Thymus (tissue), 11 donors: ENCODE results near the gene RNF115. TPM values are rescaled to one million over a fixed set of nuclear protein-coding genes. Genes with fewer than 3 reads are reported as not detected.

ENCODE experiments used
- DNase-seq, 9 donors: peaks; one replicate each; pipeline ENCODE4 v3.0.0-alpha.2; 2013; ENCODE audit warnings: low spot score in 9 of 9, low read depth in 6 of 9, missing footprints in 1 of 9
- H3K27ac ChIP-seq, 2 donors: one replicate each; pipeline ENCODE4 v1.5.1; 2013; ENCODE audit warnings: control low read depth in 1 of 2, low read depth in 1 of 2, low read length in 1 of 2, mild to moderate bottlenecking in 1 of 2, moderate library complexity in 1 of 2
- H3K27me3 ChIP-seq, 2 donors: one replicate each; pipeline ENCODE4 v1.5.1; 2013; ENCODE audit warnings: low read length in 1 of 2; ENCODE audit not compliant: control insufficient read depth in 2 of 2, insufficient read depth in 1 of 2
- H3K36me3 ChIP-seq, 2 donors: one replicate each; pipeline ENCODE4 v1.5.1; 2013; ENCODE audit warnings: low read length in 1 of 2, mild to moderate bottlenecking in 1 of 2, moderate library complexity in 1 of 2; ENCODE audit not compliant: control insufficient read depth in 2 of 2, insufficient read depth in 2 of 2
- H3K4me1 ChIP-seq, 2 donors: one replicate each; pipeline ENCODE4 v1.5.1; 2013; ENCODE audit warnings: low read length in 2 of 2; ENCODE audit not compliant: control insufficient read depth in 2 of 2, insufficient read depth in 2 of 2
- H3K4me3 ChIP-seq, 2 donors: one replicate each; pipeline ENCODE4 v1.5.1; 2013; ENCODE audit warnings: low read length in 2 of 2, control low read depth in 1 of 2, mild to moderate bottlenecking in 1 of 2
- H3K9me3 ChIP-seq, 2 donors: one replicate each; pipeline ENCODE4 v1.5.1; 2013; ENCODE audit warnings: low read length in 1 of 2, mild to moderate bottlenecking in 1 of 2; ENCODE audit not compliant: control insufficient read depth in 2 of 2, insufficient read depth in 1 of 2
- WGBS: extraction: QIAGEN DNeasy Blood & Tissue Kit; methylation state at CpG from one replicate; pipeline ENCODE4 v1.1.7; 2013; 5-methylcytosine and 5-hydroxymethylcytosine counted together
- polyA plus RNA-seq: library from polyadenylated mRNA; stranded (reverse); fragments of 200-250 nt; gene quantifications from one replicate; pipeline ENCODE4 v1.2.3, GENCODE V29; 2013
- total RNA-seq: library from RNA; stranded (reverse); fragments of 120-200 nt; gene quantifications from one replicate; pipeline ENCODE4 v1.2.4, GENCODE V29; 2013
- donor health status: healthy.

RNF115 gene
- total and polyA plus RNA-seq, 2 donors, result 8.8 to 12.3 TPM

DNA sequence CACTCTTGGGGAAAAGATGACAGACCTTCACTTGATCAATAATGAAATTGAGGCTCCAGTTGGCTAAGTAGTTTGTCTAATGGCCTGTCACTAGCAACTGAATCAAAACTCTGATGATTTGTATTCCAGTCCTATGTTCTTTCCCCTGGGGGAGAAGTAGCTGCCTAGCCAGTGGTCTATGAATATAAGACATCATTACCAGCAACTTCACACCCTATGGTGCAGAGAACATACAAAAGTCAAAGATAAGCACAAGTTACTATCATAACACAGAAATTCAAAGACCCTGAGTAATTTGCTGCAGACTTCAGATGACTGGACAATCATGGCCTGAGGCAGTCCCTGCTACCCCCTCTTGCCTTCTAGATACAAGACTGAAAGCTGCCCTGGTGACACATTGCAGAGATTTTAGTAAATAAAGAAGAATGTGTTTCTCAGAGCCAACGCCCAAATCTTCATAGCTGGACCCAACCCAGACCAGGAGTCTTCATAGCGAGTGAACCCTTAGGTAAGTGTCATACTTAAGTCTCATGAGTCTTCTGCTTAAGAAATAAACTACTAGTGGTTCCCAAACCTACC, 117.7 kb downstream of the RNF115 start:
- no peaks in the 10 kb centered on the region for H3K9me3 ChIP-seq
- no peaks in the 10 kb centered on the region for H3K4me1 ChIP-seq
- 93% methylated on average over 2 of the region's 2 CpGs for WGBS
- DNase-seq, result no peak
- no peaks in the 10 kb centered on the region for H3K27me3 ChIP-seq
- no peak overlapping the region for H3K27ac ChIP-seq
- H3K36me3 ChIP-seq, result no peaks in the 10 kb centered on the region
- H3K4me3 ChIP-seq, result no peak overlapping the region

DNA sequence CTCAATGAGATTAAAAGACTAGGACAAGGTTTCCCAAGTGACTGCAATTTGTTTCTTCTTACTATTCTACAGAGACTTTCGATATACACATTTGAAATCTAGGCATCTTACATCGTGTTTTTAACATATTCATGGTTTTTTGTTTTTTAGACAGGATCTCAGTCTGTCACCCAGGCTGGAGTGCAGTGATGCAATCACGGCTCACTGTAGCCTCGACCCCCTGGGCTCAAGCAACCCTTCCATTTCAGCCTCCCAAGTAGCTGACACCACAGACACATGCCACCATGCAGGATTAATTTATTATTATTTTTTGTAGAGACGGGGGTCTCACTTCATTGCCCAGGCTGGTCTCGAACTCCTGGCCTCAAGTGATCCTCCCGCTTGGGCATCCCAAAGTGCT, 118.3 kb downstream of the RNF115 start:
- no peak for DNase-seq
- H3K27ac ChIP-seq, result no peak overlapping the region
- no peaks in the 10 kb centered on the region for H3K4me1 ChIP-seq
- 94% methylated on average over 7 of the region's 7 CpGs for WGBS
- no peaks in the 10 kb centered on the region for H3K27me3 ChIP-seq
- no peaks in the 10 kb centered on the region for H3K9me3 ChIP-seq
- no peak overlapping the region for H3K4me3 ChIP-seq
- H3K36me3 ChIP-seq, result no peaks in the 10 kb centered on the region

DNA sequence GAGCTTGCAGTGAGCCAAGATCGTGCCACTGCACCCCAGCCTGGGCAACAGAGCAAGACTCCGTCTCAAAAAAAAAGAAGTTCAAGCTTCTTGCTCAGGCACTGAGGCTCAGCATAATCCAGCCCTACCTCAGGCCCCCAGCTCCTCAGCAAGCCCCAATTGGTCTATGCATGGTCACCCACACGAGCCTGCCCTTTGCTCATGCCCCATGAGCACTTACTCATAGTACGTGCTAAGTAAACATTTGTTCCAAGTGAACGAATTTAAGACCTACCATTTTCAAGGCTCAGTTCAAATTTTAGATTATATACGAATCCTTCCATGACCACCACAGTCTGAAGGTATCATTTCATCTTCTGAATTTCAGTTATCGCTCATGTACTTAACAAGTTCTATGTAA, 121.1 kb downstream of the RNF115 start:
- Histone ChIP-seq H3K27me3 (no peaks in the 10 kb centered on the region), H3K36me3 (no peaks in the 10 kb centered on the region), H3K4me1 (no peaks in the 10 kb centered on the region), H3K9me3 (no peaks in the 10 kb centered on the region), H3K4me3 (no peak overlapping the region), H3K27ac (no peak overlapping the region)
- DNase-seq, result no peak
- 96% methylated on average over 7 of the region's 7 CpGs for WGBS

DNA sequence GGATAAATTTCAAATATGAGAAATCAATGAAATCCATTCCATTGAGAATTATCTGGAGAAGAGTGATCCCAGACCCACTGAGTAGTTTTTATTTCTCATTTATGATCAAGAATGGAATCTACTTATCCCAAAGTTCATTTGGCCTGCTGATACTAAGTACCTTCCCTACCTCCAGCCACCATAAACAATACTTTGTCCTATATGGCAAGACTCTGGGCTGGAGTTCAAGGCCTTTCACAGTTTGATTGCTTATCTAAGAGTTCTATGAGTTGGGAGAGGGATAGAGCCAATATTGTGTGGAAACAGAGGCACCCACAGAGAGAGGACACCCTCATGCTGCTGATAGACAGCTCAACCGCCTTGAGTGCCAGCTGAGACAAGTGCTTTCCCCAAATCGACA, 121.8 kb downstream of the RNF115 start:
- Histone ChIP-seq H3K4me3 (no peak overlapping the region), H3K27ac (no peak overlapping the region), H3K27me3 (no peaks in the 10 kb centered on the region), H3K9me3 (no peaks in the 10 kb centered on the region), H3K36me3 (no peaks in the 10 kb centered on the region), H3K4me1 (no peaks in the 10 kb centered on the region)
- 90% methylated on average over 2 of the region's 2 CpGs for WGBS
- no peak for DNase-seq

DNA sequence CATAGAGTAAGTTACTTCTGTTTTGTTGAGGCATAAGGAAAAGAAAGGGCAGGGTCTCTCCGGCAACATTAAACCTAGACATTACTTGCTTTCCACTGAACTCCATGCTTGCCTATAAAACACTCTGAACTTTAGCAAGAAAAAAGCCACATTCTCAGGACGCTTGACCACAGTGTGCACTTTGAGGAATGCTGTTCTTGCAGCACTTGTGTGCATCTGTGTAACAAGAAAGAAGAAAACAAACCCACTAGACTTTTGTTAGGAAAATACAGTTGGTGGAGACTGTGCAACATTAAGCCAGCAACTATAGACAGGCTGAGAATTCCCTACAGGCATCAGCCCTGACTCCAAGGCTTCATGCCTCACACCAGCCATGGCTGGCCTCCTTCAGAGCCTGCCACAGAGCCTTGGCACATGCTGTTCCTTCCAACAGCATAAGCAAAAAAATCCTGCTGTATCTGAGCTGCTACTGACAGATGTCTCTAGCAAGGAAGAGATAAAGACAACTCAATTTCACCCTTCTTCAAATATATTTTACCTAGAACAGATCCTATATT, 122.5 kb downstream of the RNF115 start:
- 93% methylated on average over 2 of the region's 2 CpGs for WGBS
- Histone ChIP-seq H3K9me3 (no peaks in the 10 kb centered on the region), H3K27ac (no peak overlapping the region), H3K4me3 (no peak overlapping the region), H3K27me3 (no peaks in the 10 kb centered on the region), H3K4me1 (no peaks in the 10 kb centered on the region), H3K36me3 (no peaks in the 10 kb centered on the region)
- DNase-seq, result no peak

DNA sequence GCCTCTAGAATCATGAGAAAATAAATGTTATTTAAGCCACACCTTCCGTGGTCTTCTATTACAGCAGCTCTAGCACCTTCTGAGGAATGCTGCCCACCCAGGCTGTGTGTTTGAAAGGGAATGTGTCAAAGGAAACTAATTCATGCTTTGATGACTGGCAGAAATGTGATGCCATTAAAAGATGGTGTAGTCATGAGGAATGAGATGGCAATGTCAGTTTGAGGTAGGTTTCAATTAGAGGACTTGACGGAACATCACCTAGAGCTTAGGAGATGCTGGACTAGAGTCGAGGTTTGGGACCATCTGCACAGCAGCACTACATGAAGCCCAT, 127.3 kb downstream of the RNF115 start:
- Histone ChIP-seq H3K4me1 (no peaks in the 10 kb centered on the region), H3K9me3 (no peaks in the 10 kb centered on the region), H3K36me3 (no peaks in the 10 kb centered on the region), H3K27ac (no peak overlapping the region), H3K4me3 (no peak overlapping the region), H3K27me3 (no peaks in the 10 kb centered on the region)
- WGBS, result 95% methylated on average over 3 of the region's 3 CpGs
- DNase-seq, result no peak

DNA sequence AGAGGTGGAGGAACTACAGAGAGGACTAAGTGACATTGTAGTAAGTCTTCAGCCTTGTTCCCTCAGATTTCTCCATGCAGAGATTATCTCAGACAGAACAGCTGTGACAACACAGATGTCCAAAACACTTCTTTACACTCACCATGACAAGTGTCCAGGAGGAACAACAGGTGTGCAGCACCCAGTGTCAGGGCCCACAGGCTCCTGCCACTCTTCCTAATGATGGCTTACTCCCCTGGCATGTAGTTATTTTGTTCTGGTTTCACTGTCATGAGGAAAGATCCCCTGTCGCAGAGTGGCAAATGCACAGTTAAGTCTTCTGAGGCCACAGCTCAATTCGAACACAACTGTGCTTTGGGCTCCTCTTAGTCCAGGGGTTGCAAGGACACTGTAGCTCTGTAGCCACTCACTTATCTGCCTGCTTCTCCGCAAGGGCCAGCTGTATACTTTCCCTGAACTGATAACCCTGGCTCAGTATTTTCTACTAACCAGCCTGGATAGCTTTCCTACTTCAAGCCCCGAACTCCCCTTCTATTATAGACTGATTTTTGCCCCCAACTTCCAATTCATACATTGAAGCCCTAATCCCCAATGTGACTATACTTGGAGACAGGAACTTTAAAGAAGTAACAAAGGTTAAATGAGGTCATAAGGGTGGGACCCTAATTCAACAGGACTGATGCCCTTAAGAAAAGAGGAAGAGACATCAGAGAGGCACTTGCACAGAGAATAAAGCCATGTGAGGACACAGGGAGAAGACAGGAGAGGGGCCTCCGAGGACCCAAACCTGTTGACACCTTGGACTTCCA, 127.9 kb downstream of the RNF115 start:
- H3K4me1 ChIP-seq, result peaks cover 0 to 3% of the 10 kb centered on the region in 2 donors
- H3K27me3 ChIP-seq, result no peaks in the 10 kb centered on the region
- no peaks in the 10 kb centered on the region for H3K36me3 ChIP-seq
- no peak overlapping the region for H3K27ac ChIP-seq
- 93% methylated on average over 5 of the region's 5 CpGs for WGBS
- DNase-seq, result no peak
- H3K9me3 ChIP-seq, result no peaks in the 10 kb centered on the region
- no peak overlapping the region for H3K4me3 ChIP-seq

DNA sequence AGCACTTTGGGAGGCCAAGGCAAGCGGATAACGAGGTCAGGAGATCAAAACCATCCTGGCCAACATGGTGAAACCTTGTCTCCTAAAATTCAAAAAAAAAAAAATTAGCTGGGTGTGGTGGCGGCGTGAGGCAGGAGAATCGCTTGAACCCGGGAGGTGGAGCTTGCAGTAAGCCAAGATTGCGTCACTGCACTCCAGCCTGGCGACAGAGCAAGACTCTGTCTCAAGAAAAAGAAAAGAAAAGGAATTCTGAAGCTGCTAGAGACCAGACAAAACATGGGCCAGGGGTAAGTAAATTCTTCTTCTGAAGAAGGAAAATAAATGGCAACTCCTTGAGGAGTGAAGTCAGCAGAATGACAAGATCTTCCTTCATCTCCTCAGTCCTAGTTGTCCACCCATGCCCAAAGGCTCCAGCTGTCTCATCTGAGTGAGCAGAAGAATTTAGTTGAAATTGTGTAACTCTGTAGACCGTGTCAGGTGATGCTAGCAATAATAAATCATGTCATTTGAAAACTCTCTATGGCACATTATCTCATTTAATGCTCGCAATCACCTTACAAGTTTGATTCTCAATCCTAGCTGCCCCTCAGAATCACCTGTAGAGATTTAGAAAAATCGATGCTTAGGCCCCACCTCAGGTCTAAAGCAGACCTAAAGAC, 131.0 kb downstream of the RNF115 start:
- WGBS, result 95% methylated on average over 11 of the region's 11 CpGs
- no peak overlapping the region for H3K27ac ChIP-seq
- DNase-seq, result no peak
- H3K27me3 ChIP-seq, result no peaks in the 10 kb centered on the region
- H3K36me3 ChIP-seq, result no peaks in the 10 kb centered on the region
- H3K4me3 ChIP-seq, result no peak overlapping the region
- no peaks in the 10 kb centered on the region for H3K9me3 ChIP-seq
- peaks cover 0 to 15% of the 10 kb centered on the region in 2 donors for H3K4me1 ChIP-seq
